Measurements from ENCODE around the gene CD9. TPM values are rescaled to one million over a fixed set of nuclear protein-coding genes. Genes with fewer than 3 reads are reported as not detected.

Gene CD9
- polyA plus RNA-seq, 1 donor from 2014 or later, result not detected

DNA sequence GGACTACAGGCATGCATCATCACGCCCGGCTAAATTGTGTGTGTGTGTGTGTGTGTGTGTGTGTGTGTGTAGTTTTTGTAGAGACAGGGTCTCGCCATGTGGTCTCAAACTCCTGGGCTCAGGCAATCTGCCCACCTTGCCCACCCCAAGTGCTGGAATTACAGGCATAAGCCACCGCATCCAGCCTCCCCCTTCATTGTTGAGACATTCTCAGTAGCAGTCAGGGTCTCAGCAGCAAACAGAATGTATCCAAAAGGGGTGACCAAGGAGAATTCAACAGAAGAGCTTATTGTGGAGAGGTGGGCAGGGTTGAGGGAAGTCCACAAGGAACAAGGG is 73.0 kb downstream of the CD9 start:
- no peaks in the 10 kb centered on the region for H3K36me3 ChIP-seq (ENCODE audit: insufficient read depth, low read length)
- no peak overlapping the region for H2AFZ ChIP-seq (ENCODE audit: low read depth, low read length)
- no peak overlapping the region for H3K4me2 ChIP-seq (ENCODE audit: low read length)
- H3F3A ChIP-seq (ENCODE audit: insufficient read depth, low read length, poor library complexity, severe bottlenecking), result no peaks in the 10 kb centered on the region
- no peak overlapping the region for H3K9ac ChIP-seq (ENCODE audit: low read length)
- H3K27me3 ChIP-seq (ENCODE audit: insufficient read depth, low read depth, low read length), result peaks cover 5% of the 10 kb centered on the region
- H3K9me3 ChIP-seq (ENCODE audit: low read length), result no peaks in the 10 kb centered on the region
- H3K4me3 ChIP-seq (ENCODE audit: low read length), result no peak overlapping the region
- no peaks in the 10 kb centered on the region for H3K9me2 ChIP-seq (ENCODE audit: insufficient read depth, low read length)
- H3K79me2 ChIP-seq (replicated peaks; ENCODE audit: insufficient read depth, low read length), result no peaks in the 10 kb centered on the region
- no peaks in the 10 kb centered on the region for H4K20me1 ChIP-seq (ENCODE audit: insufficient read depth)
- no peak for TF ChIP-seq MXI1 (conservative IDR thresholded peaks at IDR 0.05; ENCODE audit: poor library complexity, severe bottlenecking)
- no peak for TF ChIP-seq EZH2 (IDR thresholded peaks at IDR 0.05; ENCODE audit: borderline replicate concordance, insufficient read depth, low read length, poor library complexity, severe bottlenecking)
- no peak for TF ChIP-seq TAF1 (IDR thresholded peaks at IDR 0.05; ENCODE audit: low read depth)
- no peak for TF ChIP-seq CTCF (IDR thresholded peaks at IDR 0.05; ENCODE audit: poor library complexity, severe bottlenecking)
- TF ChIP-seq SMC3 (conservative IDR thresholded peaks at IDR 0.05; ENCODE audit: poor library complexity), result no peak
- TF ChIP-seq, protein P1, sequence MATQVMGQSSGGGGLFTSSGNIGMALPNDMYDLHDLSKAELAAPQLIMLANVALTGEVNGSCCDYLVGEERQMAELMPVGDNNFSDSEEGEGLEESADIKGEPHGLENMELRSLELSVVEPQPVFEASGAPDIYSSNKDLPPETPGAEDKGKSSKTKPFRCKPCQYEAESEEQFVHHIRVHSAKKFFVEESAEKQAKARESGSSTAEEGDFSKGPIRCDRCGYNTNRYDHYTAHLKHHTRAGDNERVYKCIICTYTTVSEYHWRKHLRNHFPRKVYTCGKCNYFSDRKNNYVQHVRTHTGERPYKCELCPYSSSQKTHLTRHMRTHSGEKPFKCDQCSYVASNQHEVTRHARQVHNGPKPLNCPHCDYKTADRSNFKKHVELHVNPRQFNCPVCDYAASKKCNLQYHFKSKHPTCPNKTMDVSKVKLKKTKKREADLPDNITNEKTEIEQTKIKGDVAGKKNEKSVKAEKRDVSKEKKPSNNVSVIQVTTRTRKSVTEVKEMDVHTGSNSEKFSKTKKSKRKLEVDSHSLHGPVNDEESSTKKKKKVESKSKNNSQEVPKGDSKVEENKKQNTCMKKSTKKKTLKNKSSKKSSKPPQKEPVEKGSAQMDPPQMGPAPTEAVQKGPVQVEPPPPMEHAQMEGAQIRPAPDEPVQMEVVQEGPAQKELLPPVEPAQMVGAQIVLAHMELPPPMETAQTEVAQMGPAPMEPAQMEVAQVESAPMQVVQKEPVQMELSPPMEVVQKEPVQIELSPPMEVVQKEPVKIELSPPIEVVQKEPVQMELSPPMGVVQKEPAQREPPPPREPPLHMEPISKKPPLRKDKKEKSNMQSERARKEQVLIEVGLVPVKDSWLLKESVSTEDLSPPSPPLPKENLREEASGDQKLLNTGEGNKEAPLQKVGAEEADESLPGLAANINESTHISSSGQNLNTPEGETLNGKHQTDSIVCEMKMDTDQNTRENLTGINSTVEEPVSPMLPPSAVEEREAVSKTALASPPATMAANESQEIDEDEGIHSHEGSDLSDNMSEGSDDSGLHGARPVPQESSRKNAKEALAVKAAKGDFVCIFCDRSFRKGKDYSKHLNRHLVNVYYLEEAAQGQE (IDR thresholded peaks at IDR 0.05; ENCODE audit: borderline replicate concordance), result no peak
- no peak for TF ChIP-seq POLR2AphosphoS5 (IDR thresholded peaks at IDR 0.05)
- no peak for TF ChIP-seq EP300 (conservative IDR thresholded peaks at IDR 0.05; ENCODE audit: poor library complexity, severe bottlenecking)
- TF ChIP-seq RAD21 (conservative IDR thresholded peaks at IDR 0.05), result no peak
- H3K27ac ChIP-seq (ENCODE audit: low read length), result no peak overlapping the region

- Histone ChIP-seq H4K20me1 (ENCODE audit: insufficient read depth) (no peaks in the 10 kb centered on the region), H3K27ac (ENCODE audit: low read length) (no peak overlapping the region), H3K4me2 (ENCODE audit: low read length) (no peak overlapping the region), H3K9me2 (ENCODE audit: insufficient read depth, low read length) (no peaks in the 10 kb centered on the region), H2AFZ (ENCODE audit: low read depth, low read length) (no peak overlapping the region), H3F3A (ENCODE audit: insufficient read depth, low read length, poor library complexity, severe bottlenecking) (no peaks in the 10 kb centered on the region), H3K27me3 (ENCODE audit: insufficient read depth, low read depth, low read length) (peaks cover 6% of the 10 kb centered on the region), H3K4me3 (ENCODE audit: low read length) (no peak overlapping the region), H3K9ac (ENCODE audit: low read length) (no peak overlapping the region), H3K9me3 (ENCODE audit: low read length) (no peaks in the 10 kb centered on the region), H3K36me3 (ENCODE audit: insufficient read depth, low read length) (no peaks in the 10 kb centered on the region), H3K79me2 (replicated peaks; ENCODE audit: insufficient read depth, low read length) (no peaks in the 10 kb centered on the region)
- no peak for TF ChIP-seq SMC3 (conservative IDR thresholded peaks at IDR 0.05; ENCODE audit: poor library complexity)
- no peak for TF ChIP-seq POLR2AphosphoS5 (IDR thresholded peaks at IDR 0.05)
- TF ChIP-seq TAF1 (IDR thresholded peaks at IDR 0.05; ENCODE audit: low read depth), result no peak
- no peak for TF ChIP-seq EP300 (conservative IDR thresholded peaks at IDR 0.05; ENCODE audit: poor library complexity, severe bottlenecking)
- TF ChIP-seq CTCF (IDR thresholded peaks at IDR 0.05; ENCODE audit: poor library complexity, severe bottlenecking), result no peak
- TF ChIP-seq MXI1 (conservative IDR thresholded peaks at IDR 0.05; ENCODE audit: poor library complexity, severe bottlenecking), result no peak
- TF ChIP-seq RAD21 (conservative IDR thresholded peaks at IDR 0.05), result no peak
- TF ChIP-seq, protein P1 (IDR thresholded peaks at IDR 0.05; ENCODE audit: borderline replicate concordance), result no peak
- TF ChIP-seq EZH2 (IDR thresholded peaks at IDR 0.05; ENCODE audit: borderline replicate concordance, insufficient read depth, low read length, poor library complexity, severe bottlenecking), result no peak
Measured at GRCh38 chr12:6273541-6274230, 73.5 kb downstream of the CD9 start.
